ENCODE measurements around the gene ZIC4.

GRCh38 chr3:147380387-147380951 is 25.9 kb downstream of the ZIC4 start:
- TF ChIP-seq CTCF (conservative IDR thresholded peaks at IDR 0.05 in 1 of 2, IDR thresholded peaks at IDR 0.05 in 1 of 2; ENCODE audit: low read depth in 1 of 2, low read length in 2 of 2): no peak
- no peak for TF ChIP-seq EZH2 (IDR thresholded peaks at IDR 0.05; ENCODE audit: low read length, missing control alignments)
